Gastrocnemius medialis (tissue), 4 donors: ENCODE data around the gene KRTAP4-8.

ENCODE experiments used
- POLR2A ChIP-seq, 2 donors: fragments of 450-650 bp; IDR thresholded peaks; one replicate each; pipeline ENCODE4 v1.6.1; 2017; ENCODE audit warnings: antibody characterized with exemption in 2 of 2, mild to moderate bottlenecking in 2 of 2, moderate library complexity in 2 of 2
- TF ChIP-seq, protein P1 (sequence below), 5 experiments: fragments of 450-650 bp in 3 of 5; fragments of 200-600 bp in 2 of 5; sonication (generic) in 2 of 5; IDR thresholded peaks in 4 of 5; conservative IDR thresholded peaks in 1 of 5; 1 replicate in 4 of 5; 2 replicates in 1 of 5; pipeline ENCODE4 v1.5.1; 2016 to 2019; ENCODE audit warnings: antibody characterized with exemption in 5 of 5, mild to moderate bottlenecking in 3 of 5, moderate library complexity in 3 of 5

DNA sequence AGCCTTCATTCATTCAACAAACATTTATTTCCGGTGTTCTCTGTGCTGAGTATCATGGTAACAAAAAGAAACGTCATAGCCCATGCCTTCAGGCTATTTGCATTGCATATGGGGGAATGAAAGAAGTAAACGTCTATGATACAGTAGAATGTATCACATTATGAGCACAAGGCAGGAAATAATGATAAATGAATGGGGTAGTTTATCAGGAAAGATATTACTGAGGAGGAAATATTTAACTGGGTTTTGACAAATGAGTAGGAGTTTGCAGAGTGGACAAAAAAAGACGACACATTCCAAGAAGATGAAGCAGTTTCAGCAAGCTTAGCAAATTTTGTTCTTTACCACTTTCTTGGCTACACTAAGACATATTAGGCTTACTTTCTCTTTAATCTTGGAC, 15.3 kb downstream of the KRTAP4-8 start:
- TF ChIP-seq, protein P1, sequence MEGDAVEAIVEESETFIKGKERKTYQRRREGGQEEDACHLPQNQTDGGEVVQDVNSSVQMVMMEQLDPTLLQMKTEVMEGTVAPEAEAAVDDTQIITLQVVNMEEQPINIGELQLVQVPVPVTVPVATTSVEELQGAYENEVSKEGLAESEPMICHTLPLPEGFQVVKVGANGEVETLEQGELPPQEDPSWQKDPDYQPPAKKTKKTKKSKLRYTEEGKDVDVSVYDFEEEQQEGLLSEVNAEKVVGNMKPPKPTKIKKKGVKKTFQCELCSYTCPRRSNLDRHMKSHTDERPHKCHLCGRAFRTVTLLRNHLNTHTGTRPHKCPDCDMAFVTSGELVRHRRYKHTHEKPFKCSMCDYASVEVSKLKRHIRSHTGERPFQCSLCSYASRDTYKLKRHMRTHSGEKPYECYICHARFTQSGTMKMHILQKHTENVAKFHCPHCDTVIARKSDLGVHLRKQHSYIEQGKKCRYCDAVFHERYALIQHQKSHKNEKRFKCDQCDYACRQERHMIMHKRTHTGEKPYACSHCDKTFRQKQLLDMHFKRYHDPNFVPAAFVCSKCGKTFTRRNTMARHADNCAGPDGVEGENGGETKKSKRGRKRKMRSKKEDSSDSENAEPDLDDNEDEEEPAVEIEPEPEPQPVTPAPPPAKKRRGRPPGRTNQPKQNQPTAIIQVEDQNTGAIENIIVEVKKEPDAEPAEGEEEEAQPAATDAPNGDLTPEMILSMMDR (IDR thresholded peaks at IDR 0.05 in 4 of 5, conservative IDR thresholded peaks at IDR 0.05 in 1 of 5): no peak
- no peak for TF ChIP-seq POLR2A (IDR thresholded peaks at IDR 0.05)
